Measurements from ENCODE around the gene GLT8D1. TPM values are rescaled to one million over a fixed set of nuclear protein-coding genes. Genes with fewer than 3 reads are reported as not detected.

GLT8D1 gene
- total and polyA plus RNA-seq, 2 donors (not counting 1 experiment from before 2014, with no cell fraction given): 28.1 to 28.7 TPM

GRCh38 chr3:52655895-52656294 is 49.7 kb downstream of the GLT8D1 start:
- Mint-ChIP-seq H3K9me3 (ENCODE audit: insufficient read depth) (no peaks in the 10 kb centered on the region), H3K4me3 (no peak overlapping the region), H3K27me3 (no peaks in the 10 kb centered on the region), H3K4me1 (no peaks in the 10 kb centered on the region), H3K27ac (no peak overlapping the region)
- Histone ChIP-seq H3K4me3 (ENCODE audit: control extremely low read depth in 1 of 5, extremely low read depth in 1 of 5, insufficient read depth in 1 of 5, low read depth in 2 of 5, low read length in 4 of 5) (no peak overlapping the region), H3K27ac (ENCODE audit: low read length in 2 of 2) (no peak overlapping the region), H3K79me2 (ENCODE audit: control insufficient read depth, insufficient read depth, low read length) (peaks cover 1% of the 10 kb centered on the region), H3K9ac (ENCODE audit: low read length) (no peak overlapping the region), H3K36me3 (replicated peaks in 1 of 2; ENCODE audit: control extremely low read depth in 1 of 2, control insufficient read depth in 1 of 2, extremely low read depth in 1 of 2, insufficient read depth in 2 of 2, low read length in 1 of 2) (peaks cover 24 to 67% of the 10 kb centered on the region in 2 experiments), H4K20me1 (ENCODE audit: control insufficient read depth, insufficient read depth, low read length, poor library complexity, severe bottlenecking) (no peaks in the 10 kb centered on the region), H3K4me2 (replicated peaks; ENCODE audit: low read depth, low read length, poor library complexity, severe bottlenecking) (no peak overlapping the region), H3K4me1 (ENCODE audit: control insufficient read depth in 2 of 2, insufficient read depth in 2 of 2, low read length in 2 of 2) (no peaks in the 10 kb centered on the region), H3K27me3 (replicated peaks in 1 of 4; ENCODE audit: control extremely low read depth in 1 of 4, control insufficient read depth in 3 of 4, insufficient read depth in 4 of 4, low read length in 3 of 4) (no peaks in the 10 kb centered on the region), H3K9me3 (ENCODE audit: control extremely low read depth in 1 of 3, control insufficient read depth in 2 of 3, insufficient read depth in 1 of 3, low read length in 2 of 3) (no peaks in the 10 kb centered on the region), H2AFZ (ENCODE audit: insufficient read depth, low read depth, low read length, poor library complexity, severe bottlenecking) (no peak overlapping the region)
- intact Hi-C loops (cut with micrococcal nuclease): no loop called here
- DNase-seq: no peak
- WGBS (ENCODE audit: insufficient coverage): no CpG with 5 or more reads among the region's 3 CpGs
- ChIA-PET POLR2A (no interaction called here), CTCF (no interaction called here)
- no peak for TF ChIP-seq CTCF (IDR thresholded peaks at IDR 0.05)
- ATAC-seq (ENCODE audit: low read depth): no peak

DNA sequence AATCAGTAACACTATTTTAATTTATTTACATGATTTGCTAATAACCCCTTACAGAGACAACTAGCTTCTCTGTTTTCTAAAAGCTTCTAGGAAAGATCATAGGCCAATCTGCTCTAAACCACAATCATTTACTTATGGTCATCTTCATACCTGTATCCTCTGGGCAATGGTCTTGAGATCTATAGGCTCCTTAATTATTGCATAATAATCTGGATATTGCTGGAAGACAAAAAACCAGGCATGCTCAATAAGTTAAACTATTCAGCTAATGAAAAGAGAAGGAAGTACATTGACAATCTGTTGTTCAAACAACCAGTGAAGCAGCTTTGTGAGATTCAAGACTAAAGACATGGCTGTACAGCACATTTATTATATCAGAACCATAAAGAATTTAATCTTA is 54.0 kb downstream of the GLT8D1 start:
- POLR2A ChIA-PET: no interaction called here
- H3K4me1 Mint-ChIP-seq: no peaks in the 10 kb centered on the region

More for the DNA sequence above, 54.0 kb downstream of the GLT8D1 start:
- Histone ChIP-seq H3K27me3 (replicated peaks in 1 of 4; ENCODE audit: control extremely low read depth in 1 of 4, control insufficient read depth in 3 of 4, insufficient read depth in 4 of 4, low read length in 3 of 4) (no peaks in the 10 kb centered on the region), H3K4me2 (replicated peaks; ENCODE audit: low read depth, low read length, poor library complexity, severe bottlenecking) (no peak overlapping the region), H3K4me3 (ENCODE audit: control extremely low read depth in 1 of 5, extremely low read depth in 1 of 5, insufficient read depth in 1 of 5, low read depth in 2 of 5, low read length in 4 of 5) (no peak overlapping the region), H2AFZ (ENCODE audit: insufficient read depth, low read depth, low read length, poor library complexity, severe bottlenecking) (no peak overlapping the region), H4K20me1 (ENCODE audit: control insufficient read depth, insufficient read depth, low read length, poor library complexity, severe bottlenecking) (no peaks in the 10 kb centered on the region), H3K4me1 (ENCODE audit: control insufficient read depth in 2 of 2, insufficient read depth in 2 of 2, low read length in 2 of 2) (no peaks in the 10 kb centered on the region), H3K9me3 (ENCODE audit: control extremely low read depth in 1 of 3, control insufficient read depth in 2 of 3, insufficient read depth in 1 of 3, low read length in 2 of 3) (no peaks in the 10 kb centered on the region), H3K9ac (ENCODE audit: low read length) (no peak overlapping the region), H3K36me3 (replicated peaks in 1 of 2; ENCODE audit: control extremely low read depth in 1 of 2, control insufficient read depth in 1 of 2, extremely low read depth in 1 of 2, insufficient read depth in 2 of 2, low read length in 1 of 2) (peaks cover 30 to 66% of the 10 kb centered on the region in 2 experiments), H3K79me2 (ENCODE audit: control insufficient read depth, insufficient read depth, low read length) (no peaks in the 10 kb centered on the region), H3K27ac (ENCODE audit: low read length in 2 of 2) (no peak overlapping the region)
- CTCF ChIA-PET: no interaction called here
- DNase-seq (no peak), ATAC-seq (ENCODE audit: low read depth) (no peak)
- no peak for TF ChIP-seq EZH2 (IDR thresholded peaks at IDR 0.05; ENCODE audit: borderline replicate concordance, insufficient read depth, low read depth, low read length, poor library complexity, severe bottlenecking)
- TF ChIP-seq CTCF (IDR thresholded peaks at IDR 0.05): no peak
- Mint-ChIP-seq H3K9me3 (ENCODE audit: insufficient read depth) (no peaks in the 10 kb centered on the region), H3K27ac (no peak overlapping the region), H3K27me3 (no peaks in the 10 kb centered on the region), H3K4me3 (no peak overlapping the region)
- intact Hi-C loops (cut with micrococcal nuclease): no loop called here
